ENCODE data around the gene TEP1. TPM values are rescaled to one million over a fixed set of nuclear protein-coding genes. Genes with fewer than 3 reads are reported as not detected.

TEP1 gene
- total and polyA plus RNA-seq, 2 of the 13 experiments (the other 11 are each of a cell fraction or from before 2014, with no cell fraction given), result 11.0 to 12.8 TPM

DNA sequence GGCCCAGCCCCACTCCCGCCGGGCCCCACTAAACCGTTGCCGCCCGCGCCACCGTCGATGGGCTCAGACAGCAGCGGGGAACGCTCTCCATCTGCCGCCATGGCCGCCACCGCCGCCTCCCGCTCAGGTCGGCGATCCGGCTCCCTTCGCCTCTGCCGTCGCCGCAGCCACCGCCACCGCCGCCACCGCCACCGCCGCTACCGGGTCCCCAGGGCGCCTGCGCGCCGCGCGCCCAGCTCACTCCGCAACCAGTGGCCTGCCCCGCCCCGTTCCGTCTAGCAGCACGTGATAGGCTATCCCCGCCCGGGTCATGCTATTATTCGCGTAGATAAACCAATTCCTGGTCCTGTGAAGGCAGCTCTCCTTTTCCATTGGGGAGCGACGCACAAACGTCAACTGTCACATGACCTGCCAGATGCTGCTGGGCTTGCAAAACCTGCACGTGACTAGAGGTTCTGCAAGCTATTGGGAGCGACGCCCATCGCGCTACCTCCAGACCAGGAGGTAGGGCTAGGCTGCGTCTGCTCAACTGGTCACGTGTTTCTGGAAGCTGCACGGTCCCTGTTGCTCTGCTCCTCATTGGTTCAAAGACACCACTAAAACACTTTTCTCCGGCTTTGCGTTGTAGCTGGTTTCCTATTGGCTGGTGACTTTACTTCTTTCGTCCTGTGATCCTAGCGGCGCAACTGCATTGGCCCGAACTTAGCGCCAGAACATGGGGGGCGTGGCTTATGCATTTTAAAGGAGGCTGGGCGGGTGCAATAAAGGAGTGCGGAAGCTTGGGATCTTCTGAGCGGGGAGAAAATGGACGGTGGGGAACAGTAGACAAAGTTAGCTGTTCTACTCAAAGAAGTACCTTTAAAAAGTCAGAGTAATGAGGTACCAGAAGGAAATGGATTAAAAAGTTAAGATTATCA, 48.2 kb upstream of the TEP1 start, which contains the start of gene PIP4P1 (continued):
- TF ChIP-seq, protein P1, sequence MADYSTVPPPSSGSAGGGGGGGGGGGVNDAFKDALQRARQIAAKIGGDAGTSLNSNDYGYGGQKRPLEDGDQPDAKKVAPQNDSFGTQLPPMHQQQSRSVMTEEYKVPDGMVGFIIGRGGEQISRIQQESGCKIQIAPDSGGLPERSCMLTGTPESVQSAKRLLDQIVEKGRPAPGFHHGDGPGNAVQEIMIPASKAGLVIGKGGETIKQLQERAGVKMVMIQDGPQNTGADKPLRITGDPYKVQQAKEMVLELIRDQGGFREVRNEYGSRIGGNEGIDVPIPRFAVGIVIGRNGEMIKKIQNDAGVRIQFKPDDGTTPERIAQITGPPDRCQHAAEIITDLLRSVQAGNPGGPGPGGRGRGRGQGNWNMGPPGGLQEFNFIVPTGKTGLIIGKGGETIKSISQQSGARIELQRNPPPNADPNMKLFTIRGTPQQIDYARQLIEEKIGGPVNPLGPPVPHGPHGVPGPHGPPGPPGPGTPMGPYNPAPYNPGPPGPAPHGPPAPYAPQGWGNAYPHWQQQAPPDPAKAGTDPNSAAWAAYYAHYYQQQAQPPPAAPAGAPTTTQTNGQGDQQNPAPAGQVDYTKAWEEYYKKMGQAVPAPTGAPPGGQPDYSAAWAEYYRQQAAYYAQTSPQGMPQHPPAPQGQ (CRISPR knock-in tag; IDR thresholded peaks at IDR 0.05; ENCODE audit: borderline replicate concordance), result no peak
- TF ChIP-seq RBM22 (optimal IDR thresholded peaks at IDR 0.05; ENCODE audit: low read length) (no peak), ZIK1 (CRISPR knock-in tag; IDR thresholded peaks at IDR 0.05; ENCODE audit: borderline replicate concordance, low read depth) (peak; percentile 94; the same call in 1 of the 2 replicates), ZNF431 (CRISPR knock-in tag; IDR thresholded peaks at IDR 0.05; ENCODE audit: borderline replicate concordance, low read depth) (no peak; the same call in none of the 2 replicates), KLF13 (CRISPR knock-in tag; IDR thresholded peaks at IDR 0.05) (no peak), IKZF4 (CRISPR knock-in tag; IDR thresholded peaks at IDR 0.05; ENCODE audit: borderline replicate concordance, low read depth, not compliant biosample characterization) (peak; percentile 88), TCF7L2 (IDR thresholded peaks at IDR 0.05; ENCODE audit: low read depth, low read length) (no peak), ZNF251 (CRISPR knock-in tag; IDR thresholded peaks at IDR 0.05) (no peak), ZNF12 (CRISPR knock-in tag; IDR thresholded peaks at IDR 0.05) (peak; percentile 71; the same call in 1 of the 2 replicates), JUND (CRISPR knock-in tag; IDR thresholded peaks at IDR 0.05) (peak; percentile 65), ZNF883 (CRISPR knock-in tag; IDR thresholded peaks at IDR 0.05; ENCODE audit: not compliant biosample characterization) (peak; percentile 87), MEIS1 (CRISPR knock-in tag; IDR thresholded peaks at IDR 0.05; ENCODE audit: borderline replicate concordance) (peak; percentile 91), FOXP1 (IDR thresholded peaks at IDR 0.05) (no peak), FOXP1 (CRISPR knock-in tag; IDR thresholded peaks at IDR 0.05) (peak; percentile 53), MXD3 (CRISPR knock-in tag; IDR thresholded peaks at IDR 0.05) (peak; percentile 95; the same call in 1 of the 2 replicates), CEBPG (CRISPR knock-in tag; IDR thresholded peaks at IDR 0.05) (peak; percentile 92), ZNF224 (CRISPR knock-in tag; IDR thresholded peaks at IDR 0.05) (no peak; the same call in none of the 2 replicates)
- TF ChIP-seq, protein P2, sequence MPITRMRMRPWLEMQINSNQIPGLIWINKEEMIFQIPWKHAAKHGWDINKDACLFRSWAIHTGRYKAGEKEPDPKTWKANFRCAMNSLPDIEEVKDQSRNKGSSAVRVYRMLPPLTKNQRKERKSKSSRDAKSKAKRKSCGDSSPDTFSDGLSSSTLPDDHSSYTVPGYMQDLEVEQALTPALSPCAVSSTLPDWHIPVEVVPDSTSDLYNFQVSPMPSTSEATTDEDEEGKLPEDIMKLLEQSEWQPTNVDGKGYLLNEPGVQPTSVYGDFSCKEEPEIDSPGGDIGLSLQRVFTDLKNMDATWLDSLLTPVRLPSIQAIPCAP (CRISPR knock-in tag; IDR thresholded peaks at IDR 0.05; ENCODE audit: low read depth), result 0 out of 2 replicates have a peak, but pooled peaks have one; percentile 59
- TF ChIP-seq, protein P3, sequence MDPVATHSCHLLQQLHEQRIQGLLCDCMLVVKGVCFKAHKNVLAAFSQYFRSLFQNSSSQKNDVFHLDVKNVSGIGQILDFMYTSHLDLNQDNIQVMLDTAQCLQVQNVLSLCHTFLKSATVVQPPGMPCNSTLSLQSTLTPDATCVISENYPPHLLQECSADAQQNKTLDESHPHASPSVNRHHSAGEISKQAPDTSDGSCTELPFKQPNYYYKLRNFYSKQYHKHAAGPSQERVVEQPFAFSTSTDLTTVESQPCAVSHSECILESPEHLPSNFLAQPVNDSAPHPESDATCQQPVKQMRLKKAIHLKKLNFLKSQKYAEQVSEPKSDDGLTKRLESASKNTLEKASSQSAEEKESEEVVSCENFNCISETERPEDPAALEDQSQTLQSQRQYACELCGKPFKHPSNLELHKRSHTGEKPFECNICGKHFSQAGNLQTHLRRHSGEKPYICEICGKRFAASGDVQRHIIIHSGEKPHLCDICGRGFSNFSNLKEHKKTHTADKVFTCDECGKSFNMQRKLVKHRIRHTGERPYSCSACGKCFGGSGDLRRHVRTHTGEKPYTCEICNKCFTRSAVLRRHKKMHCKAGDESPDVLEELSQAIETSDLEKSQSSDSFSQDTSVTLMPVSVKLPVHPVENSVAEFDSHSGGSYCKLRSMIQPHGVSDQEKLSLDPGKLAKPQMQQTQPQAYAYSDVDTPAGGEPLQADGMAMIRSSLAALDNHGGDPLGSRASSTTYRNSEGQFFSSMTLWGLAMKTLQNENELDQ (CRISPR knock-in tag; IDR thresholded peaks at IDR 0.05; ENCODE audit: borderline replicate concordance), result no peak
- TF ChIP-seq, protein P4, sequence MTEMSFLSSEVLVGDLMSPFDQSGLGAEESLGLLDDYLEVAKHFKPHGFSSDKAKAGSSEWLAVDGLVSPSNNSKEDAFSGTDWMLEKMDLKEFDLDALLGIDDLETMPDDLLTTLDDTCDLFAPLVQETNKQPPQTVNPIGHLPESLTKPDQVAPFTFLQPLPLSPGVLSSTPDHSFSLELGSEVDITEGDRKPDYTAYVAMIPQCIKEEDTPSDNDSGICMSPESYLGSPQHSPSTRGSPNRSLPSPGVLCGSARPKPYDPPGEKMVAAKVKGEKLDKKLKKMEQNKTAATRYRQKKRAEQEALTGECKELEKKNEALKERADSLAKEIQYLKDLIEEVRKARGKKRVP (CRISPR knock-in tag; IDR thresholded peaks at IDR 0.05), result peak in 1 of 2 experiments; percentile 71; a peak in 1 of 4 replicates
- TF ChIP-seq, protein P5, sequence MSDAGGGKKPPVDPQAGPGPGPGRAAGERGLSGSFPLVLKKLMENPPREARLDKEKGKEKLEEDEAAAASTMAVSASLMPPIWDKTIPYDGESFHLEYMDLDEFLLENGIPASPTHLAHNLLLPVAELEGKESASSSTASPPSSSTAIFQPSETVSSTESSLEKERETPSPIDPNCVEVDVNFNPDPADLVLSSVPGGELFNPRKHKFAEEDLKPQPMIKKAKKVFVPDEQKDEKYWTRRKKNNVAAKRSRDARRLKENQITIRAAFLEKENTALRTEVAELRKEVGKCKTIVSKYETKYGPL (CRISPR knock-in tag; IDR thresholded peaks at IDR 0.05), result no peak
